ENCODE measurements around the gene KRT12.

Gene KRT12

GRCh38 chr17:40872416-40872815 lies 5.4 kb upstream of the KRT12 start:
- H3K4me3 ChIP-seq, result no peak overlapping the region
- peaks cover 0 to 14% of the 10 kb centered on the region in 2 donors for H3K27me3 ChIP-seq
- intact Hi-C loops (cut with DNase I; ENCODE audit: low total_unique reads), result no loop called here
- no peaks in the 10 kb centered on the region for H3K9me3 ChIP-seq
- no peaks in the 10 kb centered on the region for H3K4me1 ChIP-seq
- no peak for DNase-seq
- TF ChIP-seq CTCF (IDR thresholded peaks at IDR 0.05), result no peak
- no peak overlapping the region for H3K27ac ChIP-seq
- H3K36me3 ChIP-seq, result no peaks in the 10 kb centered on the region

- H3K36me3 ChIP-seq, result no peaks in the 10 kb centered on the region
- TF ChIP-seq CTCF (IDR thresholded peaks at IDR 0.05), result no peak
- DNase-seq, result no peak
- no peaks in the 10 kb centered on the region for H3K4me1 ChIP-seq
- H3K4me3 ChIP-seq, result no peak overlapping the region
- H3K9me3 ChIP-seq, result no peaks in the 10 kb centered on the region
- intact Hi-C loops (cut with DNase I; ENCODE audit: low total_unique reads), result no loop called here
- no peak overlapping the region for H3K27ac ChIP-seq
- H3K27me3 ChIP-seq, result peaks cover 0 to 14% of the 10 kb centered on the region in 2 donors
These were observed 4.3 kb upstream of the KRT12 start for GRCh38 chr17:40871316-40871715.

GRCh38 chr17:40870136-40870535 lies 3.1 kb upstream of the KRT12 start:
- intact Hi-C loops (cut with DNase I; ENCODE audit: low total_unique reads), result no loop called here
- no peak for TF ChIP-seq CTCF (IDR thresholded peaks at IDR 0.05)
- no peak overlapping the region for H3K4me3 ChIP-seq
- H3K27me3 ChIP-seq, result peaks cover 0 to 14% of the 10 kb centered on the region in 2 donors
- no peak for DNase-seq
- no peaks in the 10 kb centered on the region for H3K4me1 ChIP-seq
- no peaks in the 10 kb centered on the region for H3K9me3 ChIP-seq
- no peak overlapping the region for H3K27ac ChIP-seq
- H3K36me3 ChIP-seq, result no peaks in the 10 kb centered on the region

GRCh38 chr17:40864661-40865390 lies 2.2 kb downstream of the KRT12 start:
- H3K36me3 ChIP-seq, result no peaks in the 10 kb centered on the region
- intact Hi-C loops (cut with DNase I; ENCODE audit: low total_unique reads), result no loop called here
- DNase-seq, result no peak
- H3K4me3 ChIP-seq, result no peak overlapping the region
- no peaks in the 10 kb centered on the region for H3K4me1 ChIP-seq
- no peak overlapping the region for H3K27ac ChIP-seq
- no peak for TF ChIP-seq CTCF (IDR thresholded peaks at IDR 0.05)
- no peaks in the 10 kb centered on the region for H3K9me3 ChIP-seq
- peaks cover 0 to 9% of the 10 kb centered on the region in 2 donors for H3K27me3 ChIP-seq

GRCh38 chr17:40862985-40863733 lies 3.9 kb downstream of the KRT12 start:
- peaks cover 0 to 9% of the 10 kb centered on the region in 2 donors for H3K27me3 ChIP-seq
- H3K4me1 ChIP-seq, result no peaks in the 10 kb centered on the region
- intact Hi-C loops (cut with DNase I; ENCODE audit: low total_unique reads), result no loop called here
- H3K27ac ChIP-seq, result no peak overlapping the region
- no peaks in the 10 kb centered on the region for H3K36me3 ChIP-seq
- TF ChIP-seq CTCF (IDR thresholded peaks at IDR 0.05), result no peak
- no peak for DNase-seq
- H3K9me3 ChIP-seq, result no peaks in the 10 kb centered on the region
- H3K4me3 ChIP-seq, result no peak overlapping the region
